ENCODE data around the gene SETD5. TPM values are rescaled to one million over a fixed set of nuclear protein-coding genes. Genes with fewer than 3 reads are reported as not detected.

SETD5 gene
- total RNA-seq, 2 donors from 2014 or later, result 261 to 289 TPM

DNA sequence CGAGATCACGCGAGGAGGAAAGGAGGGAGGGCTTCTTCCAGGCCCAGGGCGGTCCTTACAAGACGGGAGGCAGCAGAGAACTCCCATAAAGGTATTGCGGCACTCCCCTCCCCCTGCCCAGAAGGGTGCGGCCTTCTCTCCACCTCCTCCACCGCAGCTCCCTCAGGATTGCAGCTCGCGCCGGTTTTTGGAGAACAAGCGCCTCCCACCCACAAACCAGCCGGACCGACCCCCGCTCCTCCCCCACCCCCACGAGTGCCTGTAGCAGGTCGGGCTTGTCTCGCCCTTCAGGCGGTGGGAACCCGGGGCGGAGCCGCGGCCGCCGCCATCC lies 1.1 kb upstream of the SETD5 start:
- Histone ChIP-seq H3K4me3 (ENCODE audit: low read length) (peak overlapping the region; percentile 97), H3K36me3 (ENCODE audit: control insufficient read depth, insufficient read depth, low read length) (peaks cover 41% of the 10 kb centered on the region), H3K9me3 (ENCODE audit: control insufficient read depth, low read length) (no peaks in the 10 kb centered on the region), H3K27me3 (ENCODE audit: control insufficient read depth, insufficient read depth, low read length, poor library complexity, severe bottlenecking) (no peaks in the 10 kb centered on the region), H3K9ac (ENCODE audit: extremely low read depth, low read length, poor library complexity, severe bottlenecking) (peak overlapping the region; percentile 76), H3K27ac (ENCODE audit: low read depth, low read length) (peak overlapping the region; percentile 99), H3K4me1 (ENCODE audit: control insufficient read depth, insufficient read depth, low read length) (peaks cover 7% of the 10 kb centered on the region)
- Mint-ChIP-seq H3K4me1 (peaks cover 59% of the 10 kb centered on the region), H3K27ac (peak overlapping the region; percentile 97), H3K4me3 (peak overlapping the region; percentile 97), H3K27me3 (ENCODE audit: insufficient read depth) (no peaks in the 10 kb centered on the region), H3K9me3 (no peaks in the 10 kb centered on the region), H3K36me3 (ENCODE audit: low read depth) (peaks cover 48% of the 10 kb centered on the region)
- TF ChIP-seq, protein P1, sequence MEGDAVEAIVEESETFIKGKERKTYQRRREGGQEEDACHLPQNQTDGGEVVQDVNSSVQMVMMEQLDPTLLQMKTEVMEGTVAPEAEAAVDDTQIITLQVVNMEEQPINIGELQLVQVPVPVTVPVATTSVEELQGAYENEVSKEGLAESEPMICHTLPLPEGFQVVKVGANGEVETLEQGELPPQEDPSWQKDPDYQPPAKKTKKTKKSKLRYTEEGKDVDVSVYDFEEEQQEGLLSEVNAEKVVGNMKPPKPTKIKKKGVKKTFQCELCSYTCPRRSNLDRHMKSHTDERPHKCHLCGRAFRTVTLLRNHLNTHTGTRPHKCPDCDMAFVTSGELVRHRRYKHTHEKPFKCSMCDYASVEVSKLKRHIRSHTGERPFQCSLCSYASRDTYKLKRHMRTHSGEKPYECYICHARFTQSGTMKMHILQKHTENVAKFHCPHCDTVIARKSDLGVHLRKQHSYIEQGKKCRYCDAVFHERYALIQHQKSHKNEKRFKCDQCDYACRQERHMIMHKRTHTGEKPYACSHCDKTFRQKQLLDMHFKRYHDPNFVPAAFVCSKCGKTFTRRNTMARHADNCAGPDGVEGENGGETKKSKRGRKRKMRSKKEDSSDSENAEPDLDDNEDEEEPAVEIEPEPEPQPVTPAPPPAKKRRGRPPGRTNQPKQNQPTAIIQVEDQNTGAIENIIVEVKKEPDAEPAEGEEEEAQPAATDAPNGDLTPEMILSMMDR (conservative IDR thresholded peaks at IDR 0.05), result no peak
- DNase-seq, result peak; percentile 96
- WGBS, 2 experiments (ENCODE audit: insufficient coverage in 1 of 2, insufficient read length in 1 of 2), result 0% methylated on average over 5 to 25 of the region's 25 CpGs

DNA sequence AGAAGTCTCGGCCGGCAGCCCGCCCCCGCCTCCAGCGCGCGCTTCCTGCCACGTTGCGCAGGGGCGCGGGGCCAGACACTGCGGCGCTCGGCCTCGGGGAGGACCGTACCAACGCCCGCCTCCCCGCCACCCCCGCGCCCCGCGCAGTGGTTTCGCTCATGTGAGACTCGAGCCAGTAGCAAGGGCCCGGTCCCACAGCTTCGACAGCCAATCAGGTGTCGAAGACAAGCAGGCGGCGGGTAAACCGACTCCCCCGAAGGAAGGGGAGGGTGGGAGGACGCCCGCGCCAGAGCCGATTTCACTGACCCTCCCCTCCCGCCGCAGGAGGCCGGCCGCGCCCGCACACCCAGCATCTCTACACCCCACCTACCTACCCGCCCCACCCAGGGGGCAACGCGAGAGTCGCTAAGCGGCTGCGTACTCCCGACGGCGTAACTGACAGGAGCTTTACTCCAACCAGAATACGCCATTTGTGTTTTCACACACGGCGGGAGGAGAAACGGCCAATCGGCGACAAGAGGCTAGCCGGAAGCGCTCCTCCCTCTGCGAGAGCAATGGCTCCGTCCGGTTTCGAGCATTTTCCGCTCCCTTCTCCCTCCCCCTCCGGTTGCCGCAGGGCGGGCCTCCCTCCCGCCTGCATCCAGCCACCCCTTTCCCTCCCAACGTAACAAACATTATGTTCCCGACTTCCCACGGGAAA lies 633 bp upstream of the SETD5 start:
- Histone ChIP-seq H3K27me3 (ENCODE audit: control insufficient read depth, insufficient read depth, low read length, poor library complexity, severe bottlenecking) (no peaks in the 10 kb centered on the region), H3K9me3 (ENCODE audit: control insufficient read depth, low read length) (no peaks in the 10 kb centered on the region), H3K9ac (ENCODE audit: extremely low read depth, low read length, poor library complexity, severe bottlenecking) (peak overlapping the region; percentile 76), H3K36me3 (ENCODE audit: control insufficient read depth, insufficient read depth, low read length) (peaks cover 36% of the 10 kb centered on the region), H3K4me1 (ENCODE audit: control insufficient read depth, insufficient read depth, low read length) (peaks cover 7% of the 10 kb centered on the region), H3K27ac (ENCODE audit: low read depth, low read length) (peak overlapping the region; percentile 99), H3K4me3 (ENCODE audit: low read length) (peak overlapping the region; percentile 97)
- peak; percentile 99 for DNase-seq
- Mint-ChIP-seq H3K9me3 (no peaks in the 10 kb centered on the region), H3K4me1 (peaks cover 59% of the 10 kb centered on the region), H3K27ac (peak overlapping the region; percentile 99), H3K36me3 (ENCODE audit: low read depth) (peaks cover 43% of the 10 kb centered on the region), H3K27me3 (ENCODE audit: insufficient read depth) (no peaks in the 10 kb centered on the region), H3K4me3 (peak overlapping the region; percentile 97)
- WGBS, 2 experiments (ENCODE audit: insufficient coverage in 1 of 2, insufficient read length in 1 of 2), result 0 to 2% methylated on average over 13 to 70 of the region's 71 CpGs
- TF ChIP-seq, protein P1 (conservative IDR thresholded peaks at IDR 0.05), result no peak

DNA sequence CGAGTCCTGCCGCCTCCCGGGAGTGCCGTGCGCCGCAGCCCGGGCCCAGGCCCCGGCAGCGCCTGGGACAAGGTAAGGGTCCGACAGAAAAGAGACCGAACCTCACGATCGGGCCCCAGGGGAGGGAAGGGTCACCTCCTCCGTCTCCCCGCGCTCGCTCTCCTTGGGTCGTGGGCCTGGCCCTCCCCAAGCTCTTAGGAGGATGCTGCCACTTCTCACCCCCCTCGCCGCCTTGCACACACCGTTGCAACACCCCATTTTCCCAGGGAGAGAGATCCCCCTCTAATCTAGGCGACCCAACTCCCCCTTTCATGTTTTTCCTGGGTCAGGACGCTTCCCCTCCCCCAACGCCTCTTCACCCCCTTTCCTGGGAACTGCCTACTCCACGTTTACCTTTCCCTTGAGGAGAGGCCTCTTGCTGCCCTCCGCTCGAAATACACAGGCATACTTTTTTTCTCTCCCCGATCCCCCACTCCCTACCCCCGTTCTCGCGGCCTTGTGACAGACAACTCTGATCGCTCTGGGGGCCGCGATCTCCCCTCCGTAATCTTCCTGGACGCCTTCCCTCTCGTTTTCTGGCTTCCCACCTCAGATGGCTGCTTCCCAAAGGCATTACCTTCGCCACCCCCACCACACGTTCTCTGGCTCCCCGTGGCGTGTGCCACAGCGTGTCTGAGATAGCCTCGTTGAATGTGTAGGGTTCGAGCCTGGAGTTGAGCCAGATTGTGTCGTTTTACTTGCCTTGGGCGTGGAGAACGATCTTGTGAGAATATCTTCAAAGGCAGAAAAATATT lies 688 bp downstream of the SETD5 start:
- peaks cover 59% of the 10 kb centered on the region for H3K4me1 Mint-ChIP-seq
- peak overlapping the region; percentile 98 for H3K9ac ChIP-seq (ENCODE audit: extremely low read depth, low read length, poor library complexity, severe bottlenecking)
- no peaks in the 10 kb centered on the region for H3K9me3 Mint-ChIP-seq
- H3K4me1 ChIP-seq (ENCODE audit: control insufficient read depth, insufficient read depth, low read length), result peaks cover 3% of the 10 kb centered on the region
- H3K27ac Mint-ChIP-seq, result peak overlapping the region; percentile 99
- TF ChIP-seq, protein P1 (conservative IDR thresholded peaks at IDR 0.05), result no peak
- H3K36me3 ChIP-seq (ENCODE audit: control insufficient read depth, insufficient read depth, low read length), result peaks cover 26% of the 10 kb centered on the region
- peak overlapping the region; percentile 88 for H3K4me3 ChIP-seq (ENCODE audit: low read length)
- no peaks in the 10 kb centered on the region for H3K27me3 ChIP-seq (ENCODE audit: control insufficient read depth, insufficient read depth, low read length, poor library complexity, severe bottlenecking)
- 0% methylated on average over 11 to 47 of the region's 47 CpGs for WGBS, 2 experiments (ENCODE audit: insufficient coverage in 1 of 2, insufficient read length in 1 of 2)
- no peaks in the 10 kb centered on the region for H3K9me3 ChIP-seq (ENCODE audit: control insufficient read depth, low read length)
- H3K36me3 Mint-ChIP-seq (ENCODE audit: low read depth), result peaks cover 32% of the 10 kb centered on the region
- peak; percentile 80 for DNase-seq
- H3K27ac ChIP-seq (ENCODE audit: low read depth, low read length), result peak overlapping the region; percentile 92
- no peaks in the 10 kb centered on the region for H3K27me3 Mint-ChIP-seq (ENCODE audit: insufficient read depth)
- peak overlapping the region; percentile 97 for H3K4me3 Mint-ChIP-seq

Data from endodermal cell (in vitro differentiated cells).